GM19035 (cell line): Measurements from ENCODE around the gene PTPRG.

Experiments
- ATAC-seq: cut with Tn5 transposase; IDR thresholded peaks from one replicate; pipeline ENCODE4 v1.9.1; 2021; ENCODE audit not compliant: unreplicated experiment

The PTPRG gene

GRCh38 chr3:62203152-62203551 is 641.8 kb downstream of the PTPRG start:
- no peak for ATAC-seq

DNA sequence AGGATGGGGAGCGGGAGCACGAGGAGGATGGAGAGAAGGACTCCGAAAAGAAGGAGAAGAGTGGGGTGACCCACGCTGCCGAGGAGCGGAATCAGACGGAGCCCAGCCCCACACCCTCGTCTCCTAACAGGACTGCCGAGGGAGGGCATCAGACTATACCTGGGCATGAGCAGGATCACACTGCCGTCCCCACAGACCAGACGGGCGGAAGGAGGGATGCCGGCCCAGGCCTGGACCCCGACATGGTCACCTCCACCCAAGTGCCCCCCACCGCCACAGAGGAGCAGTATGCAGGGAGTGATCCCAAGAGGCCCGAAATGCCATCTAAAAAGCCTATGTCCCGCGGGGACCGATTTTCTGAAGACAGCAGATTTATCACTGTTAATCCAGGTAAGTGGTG is 642.2 kb downstream of the PTPRG start:
- no peak for ATAC-seq

DNA sequence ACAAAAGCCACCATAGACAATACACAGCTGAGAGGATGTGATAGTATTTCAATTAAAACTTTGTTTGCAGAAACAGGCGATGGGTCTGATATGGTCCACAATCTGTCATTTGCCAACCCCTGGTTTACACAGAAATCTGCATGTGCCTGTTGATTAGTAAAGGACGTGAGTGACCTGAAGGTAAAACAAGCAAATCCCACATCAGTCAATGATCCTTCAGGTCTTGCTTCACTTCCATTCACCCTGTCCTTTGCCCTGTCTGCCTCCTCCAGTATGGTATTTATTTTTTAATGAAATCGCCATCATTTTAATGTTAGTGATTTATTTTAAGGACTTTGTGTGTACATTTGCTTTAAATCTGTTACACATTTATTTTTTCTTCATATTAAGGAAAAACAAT is 645.8 kb downstream of the PTPRG start:
- no peak for ATAC-seq

DNA sequence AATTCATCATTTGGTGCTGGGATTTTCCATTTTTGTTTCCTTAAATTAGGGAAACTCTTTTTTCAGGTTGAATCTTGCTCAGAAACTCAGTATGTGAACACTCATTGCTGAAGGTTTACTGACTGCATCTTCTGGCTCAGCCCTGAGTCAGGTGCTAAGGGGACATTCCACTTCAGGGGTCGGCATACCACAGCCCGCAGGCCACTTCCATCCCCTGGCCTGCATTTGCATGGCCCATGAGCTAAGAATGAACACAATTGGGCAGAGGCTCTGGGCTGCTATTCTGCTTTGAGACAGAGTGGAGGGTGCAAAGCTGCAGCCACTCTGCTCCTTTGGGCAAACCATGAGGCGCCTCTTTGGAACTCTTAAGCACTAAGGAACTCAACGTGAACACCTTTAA is 647.0 kb downstream of the PTPRG start:
- no peak for ATAC-seq

DNA sequence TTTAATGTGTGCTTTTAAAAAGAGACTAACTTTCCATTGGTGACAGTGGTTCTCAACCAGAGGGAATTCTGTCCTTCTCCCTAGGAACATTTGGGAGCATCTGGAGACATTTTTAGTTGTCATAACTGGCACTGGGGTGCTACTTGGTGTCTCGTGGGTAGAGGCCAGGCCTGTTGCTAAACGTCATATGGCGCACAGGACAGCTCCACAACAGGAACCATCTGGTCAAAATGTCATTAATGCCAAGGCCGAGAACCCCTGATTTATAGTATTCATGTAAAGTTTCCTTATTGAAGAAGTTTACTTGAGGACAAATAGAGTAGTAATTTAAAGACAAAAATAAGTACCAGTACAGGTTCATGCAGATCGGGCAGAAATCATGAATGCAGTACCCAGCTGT is 647.7 kb downstream of the PTPRG start:
- ATAC-seq = no peak

DNA sequence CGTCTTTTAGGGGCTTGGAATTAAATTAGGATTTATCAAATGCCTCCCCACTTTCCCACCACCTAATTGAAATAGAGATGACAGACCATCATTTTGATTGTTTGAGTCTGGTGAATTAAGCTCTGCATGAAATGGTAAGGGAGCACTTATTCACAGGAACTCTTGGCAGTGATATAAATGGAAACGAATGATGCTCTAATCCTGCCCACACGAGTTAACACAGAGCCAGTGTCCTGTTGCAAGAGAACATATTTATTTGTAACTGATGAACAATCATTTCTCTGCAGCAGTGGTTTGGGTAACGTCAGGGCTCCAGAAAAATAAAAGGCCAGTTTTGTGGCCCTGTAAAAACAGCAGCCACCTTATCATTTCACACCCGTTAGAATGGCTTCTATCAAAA is 648.6 kb downstream of the PTPRG start:
- ATAC-seq = no peak

DNA sequence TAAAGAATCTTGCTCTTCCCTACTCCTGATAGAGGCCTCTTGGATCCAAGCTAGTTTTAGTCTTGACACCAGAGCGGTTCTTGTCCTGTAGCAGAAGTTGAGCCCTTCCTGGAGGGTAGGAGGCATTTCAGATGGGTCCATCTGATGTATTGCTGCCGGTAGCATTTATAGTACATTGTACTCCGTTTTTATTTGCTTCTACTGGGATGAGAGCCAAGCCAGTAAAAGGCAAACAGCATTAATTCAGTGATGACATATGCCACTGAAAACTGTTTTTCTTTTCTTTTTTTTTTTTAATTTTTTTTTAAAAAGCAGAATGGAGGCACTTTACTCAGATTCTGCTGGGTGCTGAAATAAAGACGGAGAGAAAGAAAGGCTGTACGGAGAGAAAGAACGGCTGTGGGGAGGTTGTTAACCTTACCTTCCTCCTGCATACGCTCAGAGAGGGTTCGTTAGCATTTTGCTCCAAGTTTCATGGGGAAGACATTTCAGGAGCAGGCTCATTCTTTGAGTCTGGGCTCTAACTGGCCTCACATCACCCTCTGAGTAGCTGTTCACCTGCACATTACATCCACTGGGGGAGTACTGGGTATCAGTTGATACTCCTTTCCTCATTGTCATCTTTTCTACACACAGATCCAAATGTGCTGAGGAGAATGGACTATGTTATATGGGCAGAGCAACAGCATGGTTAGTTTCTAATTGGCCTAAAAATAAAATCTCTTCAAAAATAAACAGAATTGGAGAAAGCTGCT is 650.5 kb downstream of the PTPRG start:
- no peak for ATAC-seq

DNA sequence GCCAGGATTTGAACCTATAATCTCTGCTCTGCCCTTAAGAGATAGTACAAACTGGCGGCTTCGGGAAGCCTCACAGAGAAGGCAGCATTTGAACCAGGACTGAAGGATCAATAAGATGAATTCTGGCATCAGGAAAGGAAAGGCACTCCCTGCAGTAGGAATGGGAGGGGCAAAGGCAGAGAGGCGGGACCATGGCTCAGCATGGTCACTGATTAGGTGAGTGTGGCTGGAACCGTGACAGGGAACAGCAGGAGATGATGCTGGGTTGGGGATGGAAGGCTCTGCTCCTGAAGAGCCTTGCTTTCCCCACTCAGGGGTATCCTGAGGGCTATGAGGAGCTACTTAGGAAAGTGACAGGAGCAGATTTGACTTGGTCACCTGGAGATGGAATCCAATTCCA is 653.5 kb downstream of the PTPRG start:
- ATAC-seq = no peak

GRCh38 chr3:62220616-62221015 is 659.2 kb downstream of the PTPRG start:
- no peak for ATAC-seq

DNA sequence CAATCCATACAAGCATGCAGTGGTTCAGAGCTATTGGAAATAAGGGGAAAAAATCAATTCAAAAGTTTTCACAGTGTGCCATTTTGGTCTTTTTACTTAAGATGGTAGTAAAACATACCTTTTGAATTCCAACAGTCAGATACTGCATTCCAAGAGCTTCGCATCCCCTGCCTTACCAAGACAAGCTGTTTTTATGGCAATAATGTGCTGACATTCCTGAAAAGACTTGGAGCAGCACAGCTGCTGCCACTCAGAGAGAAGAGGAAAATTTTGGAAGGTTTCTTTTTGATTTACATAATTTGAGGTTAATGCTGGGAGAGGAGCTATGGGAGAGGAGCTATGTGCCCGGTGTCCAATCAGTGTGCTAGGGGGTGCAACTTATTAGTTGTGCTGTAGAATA is 663.7 kb downstream of the PTPRG start:
- ATAC-seq = no peak

DNA sequence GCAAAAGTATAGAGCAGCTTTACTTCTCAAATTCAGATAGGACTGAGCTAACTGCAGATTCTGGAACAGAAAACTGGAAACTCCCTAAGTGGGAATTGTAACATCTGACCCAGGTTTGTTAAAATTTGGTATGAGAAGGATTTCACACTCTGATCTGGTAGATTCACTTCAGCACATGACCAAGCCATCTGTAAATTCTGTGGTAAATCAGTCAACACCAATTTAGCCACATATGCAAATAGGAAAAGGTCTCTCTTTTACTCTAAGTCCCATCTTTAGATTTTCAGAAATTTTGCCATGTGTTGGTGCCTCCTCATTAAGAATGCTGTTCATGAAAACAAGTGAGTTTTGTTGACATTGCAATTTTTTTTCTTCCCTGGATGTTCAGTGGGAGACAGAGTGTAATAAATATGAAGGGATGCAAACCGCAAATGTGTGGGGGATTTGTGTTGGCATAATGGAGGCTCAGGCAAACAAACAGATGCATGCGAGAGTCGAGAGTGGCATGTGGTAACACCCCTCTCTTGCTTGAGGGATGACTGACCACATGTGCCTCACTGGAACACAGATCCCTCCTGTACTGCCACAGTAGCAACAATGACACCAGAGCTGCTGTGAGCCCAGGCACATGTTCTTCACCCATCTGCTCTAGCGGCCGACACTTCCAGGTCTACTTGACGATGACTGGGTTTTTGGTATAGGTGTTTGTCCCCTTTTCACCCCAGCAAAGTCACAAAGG is 665.4 kb downstream of the PTPRG start:
- no peak for ATAC-seq

GRCh38 chr3:62228467-62228866 is 667.1 kb downstream of the PTPRG start:
- no peak for ATAC-seq

DNA sequence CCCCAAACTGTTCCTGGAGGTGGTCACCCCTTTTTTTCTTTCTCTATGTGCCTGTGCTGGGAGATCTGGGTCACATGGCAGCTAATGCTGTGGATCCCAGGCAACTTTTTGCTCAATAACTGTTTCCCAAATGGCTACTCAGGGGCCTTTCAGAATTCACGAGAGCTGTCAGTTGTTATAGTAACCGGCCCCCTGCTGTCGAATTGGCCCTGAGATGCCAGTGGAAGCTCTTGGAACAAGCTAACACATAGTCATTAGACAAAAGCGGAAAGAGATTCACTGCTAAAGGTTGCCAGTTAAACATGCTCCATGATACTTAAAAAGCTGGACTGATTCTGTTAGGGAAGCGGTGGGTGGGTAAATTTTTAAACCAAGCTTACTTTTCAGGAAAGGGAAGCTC is 667.8 kb downstream of the PTPRG start:
- no peak for ATAC-seq

DNA sequence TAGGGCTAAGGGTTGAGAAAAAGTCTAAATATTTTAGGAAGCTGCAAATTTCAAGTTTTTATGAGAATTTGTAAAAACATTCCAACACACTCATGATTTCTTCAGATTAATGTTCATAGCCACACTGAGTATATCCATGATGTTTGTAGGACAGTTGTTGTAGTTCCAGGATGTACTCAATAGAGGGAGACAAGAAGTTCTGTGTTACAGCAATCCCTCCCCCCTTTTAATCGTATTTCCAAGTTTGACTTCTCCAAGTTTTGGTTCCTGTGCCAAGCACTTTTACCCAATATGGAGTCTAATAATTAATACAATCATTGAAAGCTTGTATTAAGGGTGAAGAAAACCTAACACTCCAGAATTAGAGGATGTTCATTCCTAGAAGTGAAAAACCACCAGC is 668.5 kb downstream of the PTPRG start:
- no peak for ATAC-seq

GRCh38 chr3:62233065-62233464 is 671.7 kb downstream of the PTPRG start:
- no peak for ATAC-seq

DNA sequence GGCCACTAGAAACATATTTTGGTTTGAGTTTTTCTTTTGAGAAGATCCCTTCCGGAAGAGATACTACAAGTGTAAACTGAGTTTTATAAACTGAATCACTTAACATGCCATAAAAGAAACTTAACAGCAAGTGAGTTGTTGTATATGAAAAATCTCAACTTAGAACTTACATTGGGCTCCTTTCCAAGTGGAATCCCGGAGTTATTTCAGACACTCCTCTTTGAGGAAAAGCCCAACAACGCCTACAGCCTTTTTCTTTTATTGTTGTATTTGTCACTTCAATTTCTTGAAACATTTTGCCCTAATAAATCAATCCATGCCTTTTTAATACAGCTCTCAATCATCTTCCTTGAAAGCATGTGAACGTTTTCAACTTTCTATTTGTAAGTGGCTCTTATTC is 674.6 kb downstream of the PTPRG start:
- ATAC-seq = no peak

DNA sequence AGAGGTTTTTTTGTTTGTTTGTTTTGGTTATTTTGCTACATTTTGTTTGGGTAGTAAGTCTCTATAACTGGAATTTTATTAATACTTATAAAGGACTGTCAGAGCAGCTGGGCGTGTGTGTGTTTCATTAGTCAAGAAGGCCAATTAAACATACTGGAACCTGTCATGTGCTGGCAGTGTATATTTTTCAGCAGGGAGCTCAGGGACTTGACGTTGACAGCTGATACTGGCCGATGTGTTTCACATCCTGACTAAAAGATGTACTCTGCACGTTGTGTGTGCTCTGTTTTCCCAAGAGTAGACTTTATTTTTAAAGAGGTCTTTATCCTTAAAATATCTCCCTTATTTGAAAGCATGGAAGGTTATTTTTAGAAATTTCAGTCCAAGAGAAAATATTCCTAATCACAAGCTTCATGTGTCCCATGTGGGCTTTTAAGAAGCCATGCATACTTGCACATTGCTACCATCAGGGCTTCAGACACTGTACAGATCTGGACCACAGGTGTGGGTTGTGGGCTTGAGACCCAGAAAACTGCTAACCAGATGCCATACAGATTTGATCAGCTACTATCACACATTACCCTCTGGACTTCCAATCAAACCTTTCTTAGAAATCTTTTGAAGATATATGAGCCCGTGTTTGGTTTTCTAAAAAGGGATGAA is 676.0 kb downstream of the PTPRG start:
- no peak for ATAC-seq

DNA sequence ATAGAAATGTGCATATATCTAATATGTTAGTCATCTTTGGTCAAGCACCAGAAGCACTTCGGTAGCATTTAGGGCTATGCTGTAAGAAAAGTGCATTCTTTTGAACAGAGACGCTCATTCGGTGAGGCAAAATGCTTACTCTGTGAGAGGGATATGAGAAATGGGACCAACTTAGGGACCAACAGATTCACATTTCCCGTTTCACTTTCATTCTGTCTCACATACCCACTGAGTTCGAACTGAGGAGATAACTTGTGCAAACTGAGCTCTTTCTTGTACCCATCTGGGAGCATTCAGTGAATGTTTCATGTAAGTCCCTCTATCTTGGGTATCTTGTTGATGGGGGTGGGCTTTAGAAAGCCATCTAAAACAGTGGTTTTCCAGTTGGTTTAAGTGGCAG is 676.6 kb downstream of the PTPRG start:
- ATAC-seq = no peak

DNA sequence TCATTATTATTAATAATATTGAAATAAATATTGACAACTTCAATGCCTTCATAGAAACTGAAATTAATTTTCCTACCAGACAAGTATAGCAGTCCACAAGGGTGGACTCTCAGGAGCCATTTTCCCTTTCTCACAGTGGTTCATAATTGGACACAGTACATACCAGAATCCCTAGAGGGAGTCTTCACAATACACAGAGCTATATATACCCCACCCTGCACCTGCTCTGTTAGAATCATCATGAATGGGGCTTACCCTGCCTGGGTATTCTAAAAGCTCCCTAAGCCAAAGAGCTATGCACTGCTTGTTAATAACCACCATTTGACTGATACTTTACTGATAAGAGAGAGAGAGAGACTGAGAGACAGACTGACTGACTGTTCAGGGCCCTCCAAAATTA is 677.1 kb downstream of the PTPRG start:
- no peak for ATAC-seq

GRCh38 chr3:62241279-62241678 is 679.9 kb downstream of the PTPRG start:
- no peak for ATAC-seq

GRCh38 chr3:62242831-62243509 is 681.6 kb downstream of the PTPRG start:
- ATAC-seq = no peak

- ATAC-seq = no peak
Observed at GRCh38 chr3:62246094-62246493, 684.7 kb downstream of the PTPRG start.
